GM19372 (cell line): ENCODE results near the gene CCM2L.

ENCODE experiments used
- ATAC-seq: cut with Tn5 transposase; IDR thresholded peaks from one replicate; pipeline ENCODE4 v1.9.1; 2021; ENCODE audit warnings: mild to moderate bottlenecking, low read depth, moderate library complexity; ENCODE audit not compliant: unreplicated experiment

Gene CCM2L

GRCh38 chr20:32080783-32081182, 70.5 kb downstream of the CCM2L start:
- no peak for ATAC-seq
